Neural cell (in vitro differentiated cells): ENCODE measurements around the gene PRPSAP1. TPM values are rescaled to one million over a fixed set of nuclear protein-coding genes. Genes with fewer than 3 reads are reported as not detected.

Experiments
- H2AFZ ChIP-seq: fragments of 200-600, 300-800 bp; sonication (generic), shearing (Covaris generic); 2 replicates; pipeline ENCODE4 v1.6.0; 2014; ENCODE audit warnings: low read depth, mild to moderate bottlenecking, antibody characterized with exemption, low read length, moderate library complexity
- H3F3A ChIP-seq: fragments of 200-600 bp; shearing (Covaris generic); 2 replicates; pipeline ENCODE4 v1.6.1; 2016; ENCODE audit warnings: mild to moderate bottlenecking, moderate library complexity, mixed read lengths, antibody characterized with exemption, low read length; ENCODE audit not compliant: insufficient read depth, poor library complexity, severe bottlenecking
- H3K27ac ChIP-seq: fragments of 200-600, 300-800 bp; sonication (generic), shearing (Covaris generic); 2 replicates; pipeline ENCODE4 v1.5.1; 2014; ENCODE audit warnings: mild to moderate bottlenecking, low read length, moderate library complexity
- H3K27me3 ChIP-seq: fragments of 300-800, 200-600 bp; sonication (generic), shearing (Covaris generic); 2 replicates; pipeline ENCODE4 v1.6.0; 2014; ENCODE audit warnings: mild to moderate bottlenecking, low read depth, low read length, moderate library complexity; ENCODE audit not compliant: insufficient read depth
- H3K36me3 ChIP-seq: fragments of 300-800, 200-600 bp; sonication (generic), shearing (Covaris generic); 2 replicates; pipeline ENCODE4 v1.5.1; 2014; ENCODE audit warnings: mild to moderate bottlenecking, antibody characterized with exemption, low read length, moderate library complexity; ENCODE audit not compliant: insufficient read depth
- H3K4me2 ChIP-seq: fragments of 300-800, 200-600 bp; sonication (generic), shearing (Covaris generic); 2 replicates; pipeline ENCODE4 v1.6.0; 2014; ENCODE audit warnings: mild to moderate bottlenecking, low read length
- H3K4me3 ChIP-seq: fragments of 300-800, 200-600 bp; sonication (generic), shearing (Covaris generic); 2 replicates; pipeline ENCODE4 v1.5.1; 2014; ENCODE audit warnings: mild to moderate bottlenecking, low read length, moderate library complexity
- H3K79me2 ChIP-seq: fragments of 200-600 bp; shearing (Covaris generic); replicated peaks from 2 replicates; pipeline ENCODE4 v1.6.0; 2014; ENCODE audit warnings: mild to moderate bottlenecking, low read length, moderate library complexity; ENCODE audit not compliant: insufficient read depth
- H3K9ac ChIP-seq: fragments of 300-800, 200-600 bp; sonication (generic), shearing (Covaris generic); 2 replicates; pipeline ENCODE4 v1.6.1; 2016; ENCODE audit warnings: mild to moderate bottlenecking, low read length, mixed read lengths
- H3K9me2 ChIP-seq: fragments of 200-600 bp; shearing (Covaris generic); 2 replicates; pipeline ENCODE4 v1.6.1; 2016; ENCODE audit warnings: mild to moderate bottlenecking, low read length, mixed read lengths; ENCODE audit not compliant: insufficient read depth
- H3K9me3 ChIP-seq: fragments of 200-600, 300-800 bp; sonication (generic), shearing (Covaris generic); 2 replicates; pipeline ENCODE4 v1.6.1; 2016; ENCODE audit warnings: mild to moderate bottlenecking, mixed run types, low read length, moderate library complexity, mixed read lengths
- H4K20me1 ChIP-seq: fragments of 200-600 bp; shearing (Covaris generic); 2 replicates; pipeline ENCODE4 v1.6.1; 2016; ENCODE audit warnings: mild to moderate bottlenecking, mixed run types; ENCODE audit not compliant: insufficient read depth
- EP300 ChIP-seq: fragments of 450-650 bp; conservative IDR thresholded peaks from 2 replicates; pipeline ENCODE4 v1.6.1; 2014; ENCODE audit warnings: antibody characterized with exemption, mild to moderate bottlenecking, moderate library complexity; ENCODE audit not compliant: poor library complexity, severe bottlenecking
- EZH2 ChIP-seq: fragments of 200-600, 300-800 bp; shearing (Covaris generic), sonication (generic); IDR thresholded peaks from 2 replicates; pipeline ENCODE4 v1.6.1; 2014; ENCODE audit warnings: antibody characterized with exemption, low read length, borderline replicate concordance, mild to moderate bottlenecking; ENCODE audit not compliant: insufficient read depth, poor library complexity, severe bottlenecking
- MXI1 ChIP-seq: fragments of 450-650 bp; conservative IDR thresholded peaks from 2 replicates; pipeline ENCODE4 v1.6.1; 2014; ENCODE audit warnings: antibody characterized with exemption, mild to moderate bottlenecking; ENCODE audit not compliant: poor library complexity, severe bottlenecking
- POLR2AphosphoS5 ChIP-seq: IDR thresholded peaks from 2 replicates; pipeline ENCODE4 v1.6.1; 2012
- RAD21 ChIP-seq: fragments of 450-650 bp; conservative IDR thresholded peaks from 2 replicates; pipeline ENCODE4 v1.6.1; 2014; ENCODE audit warnings: antibody characterized with exemption, mild to moderate bottlenecking, moderate library complexity
- SMC3 ChIP-seq: fragments of 450-650 bp; conservative IDR thresholded peaks from 2 replicates; pipeline ENCODE4 v1.6.1; 2014; ENCODE audit warnings: antibody characterized with exemption, mild to moderate bottlenecking, moderate library complexity; ENCODE audit not compliant: poor library complexity
- TAF1 ChIP-seq: IDR thresholded peaks from 2 replicates; pipeline ENCODE4 v1.6.1; 2012; ENCODE audit warnings: low read depth
- polyA plus RNA-seq: library from polyadenylated mRNA; depleted of rRNA; stranded (reverse); fragments of >200 nt; gene quantifications from 2 replicates; pipeline ENCODE4 v1.2.3, GENCODE V29; 2014
- TF ChIP-seq, protein P1 (sequence below): IDR thresholded peaks from 2 replicates; pipeline ENCODE4 v1.6.1; 2012; ENCODE audit warnings: borderline replicate concordance
- TF ChIP-seq, protein P2 (sequence below): fragments of 450-650 bp; IDR thresholded peaks from 2 replicates; pipeline ENCODE4 v1.5.1; 2014; ENCODE audit warnings: antibody characterized with exemption, mild to moderate bottlenecking, moderate library complexity; ENCODE audit not compliant: poor library complexity, severe bottlenecking

PRPSAP1 gene
- polyA plus RNA-seq, 1 donor from 2014 or later, result 73.8 TPM

DNA sequence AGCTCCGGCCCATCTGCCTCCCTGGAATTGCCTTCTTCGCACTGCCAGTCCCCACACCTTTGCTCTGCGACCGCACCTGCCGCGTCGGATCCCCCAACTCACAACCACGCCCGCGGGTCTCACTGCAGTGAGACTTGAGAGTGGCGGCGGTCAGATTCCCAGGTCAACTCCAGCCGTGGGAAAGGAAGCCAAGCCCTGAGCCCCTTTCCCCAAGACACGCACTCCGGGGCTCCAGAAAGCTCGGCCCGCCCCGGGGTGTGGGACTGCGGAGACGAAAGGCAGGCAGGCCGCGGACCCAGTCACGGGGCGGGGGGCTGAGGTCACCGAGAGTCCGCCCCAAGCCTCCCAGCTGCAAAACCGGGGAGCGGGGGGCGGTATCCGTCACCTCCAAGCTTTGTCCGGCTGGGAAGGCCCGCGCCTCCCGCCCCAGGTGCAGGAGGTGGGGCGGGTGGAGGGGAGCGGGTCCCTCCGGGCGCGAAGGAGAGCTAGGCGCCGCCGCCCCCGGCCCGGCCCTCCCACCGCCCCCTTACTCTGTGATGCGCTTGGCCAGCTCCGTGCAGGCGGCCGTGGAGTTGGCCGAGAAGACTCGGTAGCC, 615 bp downstream of the PRPSAP1 start:
- peak overlapping the region; percentile 82 for H3K9ac ChIP-seq
- TF ChIP-seq EP300 (no peak), EZH2 (no peak), MXI1 (no peak), TAF1 (no peak), POLR2AphosphoS5 (no peak), RAD21 (no peak), SMC3 (no peak)
- TF ChIP-seq, protein P1, sequence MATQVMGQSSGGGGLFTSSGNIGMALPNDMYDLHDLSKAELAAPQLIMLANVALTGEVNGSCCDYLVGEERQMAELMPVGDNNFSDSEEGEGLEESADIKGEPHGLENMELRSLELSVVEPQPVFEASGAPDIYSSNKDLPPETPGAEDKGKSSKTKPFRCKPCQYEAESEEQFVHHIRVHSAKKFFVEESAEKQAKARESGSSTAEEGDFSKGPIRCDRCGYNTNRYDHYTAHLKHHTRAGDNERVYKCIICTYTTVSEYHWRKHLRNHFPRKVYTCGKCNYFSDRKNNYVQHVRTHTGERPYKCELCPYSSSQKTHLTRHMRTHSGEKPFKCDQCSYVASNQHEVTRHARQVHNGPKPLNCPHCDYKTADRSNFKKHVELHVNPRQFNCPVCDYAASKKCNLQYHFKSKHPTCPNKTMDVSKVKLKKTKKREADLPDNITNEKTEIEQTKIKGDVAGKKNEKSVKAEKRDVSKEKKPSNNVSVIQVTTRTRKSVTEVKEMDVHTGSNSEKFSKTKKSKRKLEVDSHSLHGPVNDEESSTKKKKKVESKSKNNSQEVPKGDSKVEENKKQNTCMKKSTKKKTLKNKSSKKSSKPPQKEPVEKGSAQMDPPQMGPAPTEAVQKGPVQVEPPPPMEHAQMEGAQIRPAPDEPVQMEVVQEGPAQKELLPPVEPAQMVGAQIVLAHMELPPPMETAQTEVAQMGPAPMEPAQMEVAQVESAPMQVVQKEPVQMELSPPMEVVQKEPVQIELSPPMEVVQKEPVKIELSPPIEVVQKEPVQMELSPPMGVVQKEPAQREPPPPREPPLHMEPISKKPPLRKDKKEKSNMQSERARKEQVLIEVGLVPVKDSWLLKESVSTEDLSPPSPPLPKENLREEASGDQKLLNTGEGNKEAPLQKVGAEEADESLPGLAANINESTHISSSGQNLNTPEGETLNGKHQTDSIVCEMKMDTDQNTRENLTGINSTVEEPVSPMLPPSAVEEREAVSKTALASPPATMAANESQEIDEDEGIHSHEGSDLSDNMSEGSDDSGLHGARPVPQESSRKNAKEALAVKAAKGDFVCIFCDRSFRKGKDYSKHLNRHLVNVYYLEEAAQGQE, result no peak
- TF ChIP-seq, protein P2, sequence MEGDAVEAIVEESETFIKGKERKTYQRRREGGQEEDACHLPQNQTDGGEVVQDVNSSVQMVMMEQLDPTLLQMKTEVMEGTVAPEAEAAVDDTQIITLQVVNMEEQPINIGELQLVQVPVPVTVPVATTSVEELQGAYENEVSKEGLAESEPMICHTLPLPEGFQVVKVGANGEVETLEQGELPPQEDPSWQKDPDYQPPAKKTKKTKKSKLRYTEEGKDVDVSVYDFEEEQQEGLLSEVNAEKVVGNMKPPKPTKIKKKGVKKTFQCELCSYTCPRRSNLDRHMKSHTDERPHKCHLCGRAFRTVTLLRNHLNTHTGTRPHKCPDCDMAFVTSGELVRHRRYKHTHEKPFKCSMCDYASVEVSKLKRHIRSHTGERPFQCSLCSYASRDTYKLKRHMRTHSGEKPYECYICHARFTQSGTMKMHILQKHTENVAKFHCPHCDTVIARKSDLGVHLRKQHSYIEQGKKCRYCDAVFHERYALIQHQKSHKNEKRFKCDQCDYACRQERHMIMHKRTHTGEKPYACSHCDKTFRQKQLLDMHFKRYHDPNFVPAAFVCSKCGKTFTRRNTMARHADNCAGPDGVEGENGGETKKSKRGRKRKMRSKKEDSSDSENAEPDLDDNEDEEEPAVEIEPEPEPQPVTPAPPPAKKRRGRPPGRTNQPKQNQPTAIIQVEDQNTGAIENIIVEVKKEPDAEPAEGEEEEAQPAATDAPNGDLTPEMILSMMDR, result no peak
- H3K79me2 ChIP-seq, result peaks cover 9% of the 10 kb centered on the region
- peak overlapping the region; percentile 98 for H3K4me3 ChIP-seq
- no peaks in the 10 kb centered on the region for H3K9me2 ChIP-seq
- no peaks in the 10 kb centered on the region for H4K20me1 ChIP-seq
- peak overlapping the region; percentile 78 for H3K27ac ChIP-seq
- no peaks in the 10 kb centered on the region for H3K9me3 ChIP-seq
- no peaks in the 10 kb centered on the region for H3K27me3 ChIP-seq
- H3F3A ChIP-seq, result no peaks in the 10 kb centered on the region
- no peaks in the 10 kb centered on the region for H3K36me3 ChIP-seq
- peak overlapping the region; percentile 89 for H2AFZ ChIP-seq
- H3K4me2 ChIP-seq, result peak overlapping the region; percentile 78

DNA sequence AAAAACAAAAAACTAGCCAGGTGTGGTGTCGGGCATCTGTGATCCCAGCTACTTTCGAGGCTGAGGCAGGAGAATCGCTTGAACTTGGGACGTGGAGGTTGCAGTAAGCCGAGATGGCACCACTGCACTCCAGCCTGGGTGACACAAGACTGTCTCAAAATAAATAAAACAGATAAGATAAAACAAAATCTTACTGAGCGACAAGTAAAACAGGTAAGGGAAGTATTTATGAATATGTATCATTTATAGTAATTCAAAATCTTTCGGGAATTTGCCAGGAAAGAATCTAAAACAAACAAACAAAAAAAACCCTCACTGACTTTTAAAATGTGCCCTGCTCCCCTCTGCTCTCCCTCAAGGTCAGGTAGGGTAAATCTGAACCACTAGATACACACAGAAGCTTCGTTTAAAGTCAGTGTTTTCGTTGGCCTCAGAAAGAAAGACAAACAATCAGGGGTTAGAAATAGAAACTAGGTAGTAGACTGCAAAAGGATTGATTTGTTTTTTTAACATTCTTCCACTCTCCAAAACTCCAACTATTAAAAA, 2.1 kb downstream of the PRPSAP1 start:
- TF ChIP-seq RAD21, result no peak
- TF ChIP-seq EZH2, result no peak
- TF ChIP-seq TAF1, result no peak
- TF ChIP-seq POLR2AphosphoS5, result no peak
- TF ChIP-seq SMC3, result no peak
- TF ChIP-seq, protein P1, result no peak
- no peak for TF ChIP-seq EP300
- Histone ChIP-seq H3F3A (no peaks in the 10 kb centered on the region), H3K4me2 (no peak overlapping the region), H3K9ac (no peak overlapping the region), H3K27ac (no peak overlapping the region), H3K79me2 (peaks cover 9% of the 10 kb centered on the region), H3K4me3 (peak overlapping the region; percentile 98), H3K9me2 (no peaks in the 10 kb centered on the region), H4K20me1 (no peaks in the 10 kb centered on the region), H2AFZ (no peak overlapping the region), H3K9me3 (no peaks in the 10 kb centered on the region), H3K36me3 (no peaks in the 10 kb centered on the region), H3K27me3 (no peaks in the 10 kb centered on the region)
